Neural cell (in vitro differentiated cells): Measurements from ENCODE around the gene ATP8B4. TPM values are rescaled to one million over a fixed set of nuclear protein-coding genes. Genes with fewer than 3 reads are reported as not detected.

Source experiments
- H2AFZ ChIP-seq: fragments of 200-600, 300-800 bp; sonication (generic), shearing (Covaris generic); 2 replicates; pipeline ENCODE4 v1.6.0; 2014; ENCODE audit warnings: low read depth, mild to moderate bottlenecking, antibody characterized with exemption, low read length, moderate library complexity
- H3F3A ChIP-seq: fragments of 200-600 bp; shearing (Covaris generic); 2 replicates; pipeline ENCODE4 v1.6.1; 2016; ENCODE audit warnings: mild to moderate bottlenecking, moderate library complexity, mixed read lengths, antibody characterized with exemption, low read length; ENCODE audit not compliant: insufficient read depth, poor library complexity, severe bottlenecking
- H3K27ac ChIP-seq: fragments of 200-600, 300-800 bp; sonication (generic), shearing (Covaris generic); 2 replicates; pipeline ENCODE4 v1.5.1; 2014; ENCODE audit warnings: mild to moderate bottlenecking, low read length, moderate library complexity
- H3K27me3 ChIP-seq: fragments of 300-800, 200-600 bp; sonication (generic), shearing (Covaris generic); 2 replicates; pipeline ENCODE4 v1.6.0; 2014; ENCODE audit warnings: mild to moderate bottlenecking, low read depth, low read length, moderate library complexity; ENCODE audit not compliant: insufficient read depth
- H3K36me3 ChIP-seq: fragments of 300-800, 200-600 bp; sonication (generic), shearing (Covaris generic); 2 replicates; pipeline ENCODE4 v1.5.1; 2014; ENCODE audit warnings: mild to moderate bottlenecking, antibody characterized with exemption, low read length, moderate library complexity; ENCODE audit not compliant: insufficient read depth
- H3K4me2 ChIP-seq: fragments of 300-800, 200-600 bp; sonication (generic), shearing (Covaris generic); 2 replicates; pipeline ENCODE4 v1.6.0; 2014; ENCODE audit warnings: mild to moderate bottlenecking, low read length
- H3K4me3 ChIP-seq: fragments of 300-800, 200-600 bp; sonication (generic), shearing (Covaris generic); 2 replicates; pipeline ENCODE4 v1.5.1; 2014; ENCODE audit warnings: mild to moderate bottlenecking, low read length, moderate library complexity
- H3K79me2 ChIP-seq: fragments of 200-600 bp; shearing (Covaris generic); replicated peaks from 2 replicates; pipeline ENCODE4 v1.6.0; 2014; ENCODE audit warnings: mild to moderate bottlenecking, low read length, moderate library complexity; ENCODE audit not compliant: insufficient read depth
- H3K9ac ChIP-seq: fragments of 300-800, 200-600 bp; sonication (generic), shearing (Covaris generic); 2 replicates; pipeline ENCODE4 v1.6.1; 2016; ENCODE audit warnings: mild to moderate bottlenecking, low read length, mixed read lengths
- H3K9me2 ChIP-seq: fragments of 200-600 bp; shearing (Covaris generic); 2 replicates; pipeline ENCODE4 v1.6.1; 2016; ENCODE audit warnings: mild to moderate bottlenecking, low read length, mixed read lengths; ENCODE audit not compliant: insufficient read depth
- H3K9me3 ChIP-seq: fragments of 200-600, 300-800 bp; sonication (generic), shearing (Covaris generic); 2 replicates; pipeline ENCODE4 v1.6.1; 2016; ENCODE audit warnings: mild to moderate bottlenecking, mixed run types, low read length, moderate library complexity, mixed read lengths
- H4K20me1 ChIP-seq: fragments of 200-600 bp; shearing (Covaris generic); 2 replicates; pipeline ENCODE4 v1.6.1; 2016; ENCODE audit warnings: mild to moderate bottlenecking, mixed run types; ENCODE audit not compliant: insufficient read depth
- EP300 ChIP-seq: fragments of 450-650 bp; conservative IDR thresholded peaks from 2 replicates; pipeline ENCODE4 v1.6.1; 2014; ENCODE audit warnings: antibody characterized with exemption, mild to moderate bottlenecking, moderate library complexity; ENCODE audit not compliant: poor library complexity, severe bottlenecking
- EZH2 ChIP-seq: fragments of 200-600, 300-800 bp; shearing (Covaris generic), sonication (generic); IDR thresholded peaks from 2 replicates; pipeline ENCODE4 v1.6.1; 2014; ENCODE audit warnings: antibody characterized with exemption, low read length, borderline replicate concordance, mild to moderate bottlenecking; ENCODE audit not compliant: insufficient read depth, poor library complexity, severe bottlenecking
- MXI1 ChIP-seq: fragments of 450-650 bp; conservative IDR thresholded peaks from 2 replicates; pipeline ENCODE4 v1.6.1; 2014; ENCODE audit warnings: antibody characterized with exemption, mild to moderate bottlenecking; ENCODE audit not compliant: poor library complexity, severe bottlenecking
- POLR2AphosphoS5 ChIP-seq: IDR thresholded peaks from 2 replicates; pipeline ENCODE4 v1.6.1; 2012
- RAD21 ChIP-seq: fragments of 450-650 bp; conservative IDR thresholded peaks from 2 replicates; pipeline ENCODE4 v1.6.1; 2014; ENCODE audit warnings: antibody characterized with exemption, mild to moderate bottlenecking, moderate library complexity
- SMC3 ChIP-seq: fragments of 450-650 bp; conservative IDR thresholded peaks from 2 replicates; pipeline ENCODE4 v1.6.1; 2014; ENCODE audit warnings: antibody characterized with exemption, mild to moderate bottlenecking, moderate library complexity; ENCODE audit not compliant: poor library complexity
- TAF1 ChIP-seq: IDR thresholded peaks from 2 replicates; pipeline ENCODE4 v1.6.1; 2012; ENCODE audit warnings: low read depth
- polyA plus RNA-seq: library from polyadenylated mRNA; depleted of rRNA; stranded (reverse); fragments of >200 nt; gene quantifications from 2 replicates; pipeline ENCODE4 v1.2.3, GENCODE V29; 2014
- TF ChIP-seq, protein P1 (sequence below): fragments of 450-650 bp; IDR thresholded peaks from 2 replicates; pipeline ENCODE4 v1.5.1; 2014; ENCODE audit warnings: antibody characterized with exemption, mild to moderate bottlenecking, moderate library complexity; ENCODE audit not compliant: poor library complexity, severe bottlenecking
- TF ChIP-seq, protein P2 (sequence below): IDR thresholded peaks from 2 replicates; pipeline ENCODE4 v1.6.1; 2012; ENCODE audit warnings: borderline replicate concordance

ATP8B4 gene
- polyA plus RNA-seq, 1 donor from 2014 or later: 2.9 TPM

- Histone ChIP-seq H2AFZ (no peak overlapping the region), H3K79me2 (no peaks in the 10 kb centered on the region), H3K9ac (no peak overlapping the region), H3K27ac (no peak overlapping the region), H3K4me3 (no peak overlapping the region), H3K36me3 (no peaks in the 10 kb centered on the region), H3K27me3 (no peaks in the 10 kb centered on the region), H3F3A (no peaks in the 10 kb centered on the region), H3K4me2 (no peak overlapping the region), H3K9me2 (no peaks in the 10 kb centered on the region), H4K20me1 (no peaks in the 10 kb centered on the region), H3K9me3 (no peaks in the 10 kb centered on the region)
- TF ChIP-seq MXI1 (no peak), TAF1 (no peak), RAD21 (no peak), POLR2AphosphoS5 (no peak), EP300 (no peak)
- TF ChIP-seq, protein P1, sequence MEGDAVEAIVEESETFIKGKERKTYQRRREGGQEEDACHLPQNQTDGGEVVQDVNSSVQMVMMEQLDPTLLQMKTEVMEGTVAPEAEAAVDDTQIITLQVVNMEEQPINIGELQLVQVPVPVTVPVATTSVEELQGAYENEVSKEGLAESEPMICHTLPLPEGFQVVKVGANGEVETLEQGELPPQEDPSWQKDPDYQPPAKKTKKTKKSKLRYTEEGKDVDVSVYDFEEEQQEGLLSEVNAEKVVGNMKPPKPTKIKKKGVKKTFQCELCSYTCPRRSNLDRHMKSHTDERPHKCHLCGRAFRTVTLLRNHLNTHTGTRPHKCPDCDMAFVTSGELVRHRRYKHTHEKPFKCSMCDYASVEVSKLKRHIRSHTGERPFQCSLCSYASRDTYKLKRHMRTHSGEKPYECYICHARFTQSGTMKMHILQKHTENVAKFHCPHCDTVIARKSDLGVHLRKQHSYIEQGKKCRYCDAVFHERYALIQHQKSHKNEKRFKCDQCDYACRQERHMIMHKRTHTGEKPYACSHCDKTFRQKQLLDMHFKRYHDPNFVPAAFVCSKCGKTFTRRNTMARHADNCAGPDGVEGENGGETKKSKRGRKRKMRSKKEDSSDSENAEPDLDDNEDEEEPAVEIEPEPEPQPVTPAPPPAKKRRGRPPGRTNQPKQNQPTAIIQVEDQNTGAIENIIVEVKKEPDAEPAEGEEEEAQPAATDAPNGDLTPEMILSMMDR: no peak
- TF ChIP-seq, protein P2, sequence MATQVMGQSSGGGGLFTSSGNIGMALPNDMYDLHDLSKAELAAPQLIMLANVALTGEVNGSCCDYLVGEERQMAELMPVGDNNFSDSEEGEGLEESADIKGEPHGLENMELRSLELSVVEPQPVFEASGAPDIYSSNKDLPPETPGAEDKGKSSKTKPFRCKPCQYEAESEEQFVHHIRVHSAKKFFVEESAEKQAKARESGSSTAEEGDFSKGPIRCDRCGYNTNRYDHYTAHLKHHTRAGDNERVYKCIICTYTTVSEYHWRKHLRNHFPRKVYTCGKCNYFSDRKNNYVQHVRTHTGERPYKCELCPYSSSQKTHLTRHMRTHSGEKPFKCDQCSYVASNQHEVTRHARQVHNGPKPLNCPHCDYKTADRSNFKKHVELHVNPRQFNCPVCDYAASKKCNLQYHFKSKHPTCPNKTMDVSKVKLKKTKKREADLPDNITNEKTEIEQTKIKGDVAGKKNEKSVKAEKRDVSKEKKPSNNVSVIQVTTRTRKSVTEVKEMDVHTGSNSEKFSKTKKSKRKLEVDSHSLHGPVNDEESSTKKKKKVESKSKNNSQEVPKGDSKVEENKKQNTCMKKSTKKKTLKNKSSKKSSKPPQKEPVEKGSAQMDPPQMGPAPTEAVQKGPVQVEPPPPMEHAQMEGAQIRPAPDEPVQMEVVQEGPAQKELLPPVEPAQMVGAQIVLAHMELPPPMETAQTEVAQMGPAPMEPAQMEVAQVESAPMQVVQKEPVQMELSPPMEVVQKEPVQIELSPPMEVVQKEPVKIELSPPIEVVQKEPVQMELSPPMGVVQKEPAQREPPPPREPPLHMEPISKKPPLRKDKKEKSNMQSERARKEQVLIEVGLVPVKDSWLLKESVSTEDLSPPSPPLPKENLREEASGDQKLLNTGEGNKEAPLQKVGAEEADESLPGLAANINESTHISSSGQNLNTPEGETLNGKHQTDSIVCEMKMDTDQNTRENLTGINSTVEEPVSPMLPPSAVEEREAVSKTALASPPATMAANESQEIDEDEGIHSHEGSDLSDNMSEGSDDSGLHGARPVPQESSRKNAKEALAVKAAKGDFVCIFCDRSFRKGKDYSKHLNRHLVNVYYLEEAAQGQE: no peak
Observed at GRCh38 chr15:50077176-50077575, 41.9 kb downstream of the ATP8B4 start.

GRCh38 chr15:50075319-50075718 is 43.7 kb downstream of the ATP8B4 start:
- Histone ChIP-seq H4K20me1 (no peaks in the 10 kb centered on the region), H3K27me3 (no peaks in the 10 kb centered on the region), H3K9ac (no peak overlapping the region), H3F3A (no peaks in the 10 kb centered on the region), H3K9me3 (no peaks in the 10 kb centered on the region), H3K9me2 (no peaks in the 10 kb centered on the region), H2AFZ (no peak overlapping the region), H3K4me2 (no peak overlapping the region), H3K4me3 (no peak overlapping the region), H3K79me2 (no peaks in the 10 kb centered on the region), H3K27ac (no peak overlapping the region), H3K36me3 (no peaks in the 10 kb centered on the region)
- TF ChIP-seq EP300 (no peak), TAF1 (no peak), SMC3 (no peak), POLR2AphosphoS5 (no peak), EZH2 (no peak), RAD21 (no peak), MXI1 (no peak)
- TF ChIP-seq, protein P1: no peak
- TF ChIP-seq, protein P2: no peak
